ENCODE measurements around the gene TOX3.

DNA sequence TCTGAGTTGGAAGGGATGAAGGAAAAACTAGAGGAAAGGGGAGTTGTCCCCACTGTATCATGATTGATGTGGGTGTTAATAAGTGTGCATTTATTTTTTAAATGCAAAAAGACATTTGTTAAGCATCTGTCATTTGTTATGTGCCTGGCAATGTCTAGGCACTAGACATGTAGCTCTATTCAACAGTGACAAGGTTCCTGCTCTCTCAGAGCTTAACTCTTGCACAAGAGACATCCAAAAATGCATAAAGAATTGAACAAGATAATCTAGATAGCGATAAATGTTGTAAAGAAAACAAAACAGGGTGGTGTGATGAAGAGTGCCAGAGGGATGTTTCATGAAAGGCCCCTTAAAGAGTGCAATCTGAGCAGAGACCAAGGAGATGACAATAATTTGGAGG lies 148.9 kb downstream of the TOX3 start:
- TF ChIP-seq, protein P1, sequence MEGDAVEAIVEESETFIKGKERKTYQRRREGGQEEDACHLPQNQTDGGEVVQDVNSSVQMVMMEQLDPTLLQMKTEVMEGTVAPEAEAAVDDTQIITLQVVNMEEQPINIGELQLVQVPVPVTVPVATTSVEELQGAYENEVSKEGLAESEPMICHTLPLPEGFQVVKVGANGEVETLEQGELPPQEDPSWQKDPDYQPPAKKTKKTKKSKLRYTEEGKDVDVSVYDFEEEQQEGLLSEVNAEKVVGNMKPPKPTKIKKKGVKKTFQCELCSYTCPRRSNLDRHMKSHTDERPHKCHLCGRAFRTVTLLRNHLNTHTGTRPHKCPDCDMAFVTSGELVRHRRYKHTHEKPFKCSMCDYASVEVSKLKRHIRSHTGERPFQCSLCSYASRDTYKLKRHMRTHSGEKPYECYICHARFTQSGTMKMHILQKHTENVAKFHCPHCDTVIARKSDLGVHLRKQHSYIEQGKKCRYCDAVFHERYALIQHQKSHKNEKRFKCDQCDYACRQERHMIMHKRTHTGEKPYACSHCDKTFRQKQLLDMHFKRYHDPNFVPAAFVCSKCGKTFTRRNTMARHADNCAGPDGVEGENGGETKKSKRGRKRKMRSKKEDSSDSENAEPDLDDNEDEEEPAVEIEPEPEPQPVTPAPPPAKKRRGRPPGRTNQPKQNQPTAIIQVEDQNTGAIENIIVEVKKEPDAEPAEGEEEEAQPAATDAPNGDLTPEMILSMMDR (IDR thresholded peaks at IDR 0.05), result no peak
- TF ChIP-seq, protein P2, sequence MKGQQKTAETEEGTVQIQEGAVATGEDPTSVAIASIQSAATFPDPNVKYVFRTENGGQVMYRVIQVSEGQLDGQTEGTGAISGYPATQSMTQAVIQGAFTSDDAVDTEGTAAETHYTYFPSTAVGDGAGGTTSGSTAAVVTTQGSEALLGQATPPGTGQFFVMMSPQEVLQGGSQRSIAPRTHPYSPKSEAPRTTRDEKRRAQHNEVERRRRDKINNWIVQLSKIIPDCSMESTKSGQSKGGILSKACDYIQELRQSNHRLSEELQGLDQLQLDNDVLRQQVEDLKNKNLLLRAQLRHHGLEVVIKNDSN (CRISPR knock-in tag; IDR thresholded peaks at IDR 0.05), result no peak
- TF ChIP-seq ZNF423 (CRISPR knock-in tag; IDR thresholded peaks at IDR 0.05) (no peak), FOXJ3 (CRISPR knock-in tag; IDR thresholded peaks at IDR 0.05; ENCODE audit: borderline replicate concordance) (no peak), ESRRA (CRISPR knock-in tag; IDR thresholded peaks at IDR 0.05; ENCODE audit: borderline replicate concordance) (no peak), GRHL2 (CRISPR knock-in tag; IDR thresholded peaks at IDR 0.05; ENCODE audit: insufficient replicate concordance, severe bottlenecking) (no peak)
- TF ChIP-seq, protein P3, sequence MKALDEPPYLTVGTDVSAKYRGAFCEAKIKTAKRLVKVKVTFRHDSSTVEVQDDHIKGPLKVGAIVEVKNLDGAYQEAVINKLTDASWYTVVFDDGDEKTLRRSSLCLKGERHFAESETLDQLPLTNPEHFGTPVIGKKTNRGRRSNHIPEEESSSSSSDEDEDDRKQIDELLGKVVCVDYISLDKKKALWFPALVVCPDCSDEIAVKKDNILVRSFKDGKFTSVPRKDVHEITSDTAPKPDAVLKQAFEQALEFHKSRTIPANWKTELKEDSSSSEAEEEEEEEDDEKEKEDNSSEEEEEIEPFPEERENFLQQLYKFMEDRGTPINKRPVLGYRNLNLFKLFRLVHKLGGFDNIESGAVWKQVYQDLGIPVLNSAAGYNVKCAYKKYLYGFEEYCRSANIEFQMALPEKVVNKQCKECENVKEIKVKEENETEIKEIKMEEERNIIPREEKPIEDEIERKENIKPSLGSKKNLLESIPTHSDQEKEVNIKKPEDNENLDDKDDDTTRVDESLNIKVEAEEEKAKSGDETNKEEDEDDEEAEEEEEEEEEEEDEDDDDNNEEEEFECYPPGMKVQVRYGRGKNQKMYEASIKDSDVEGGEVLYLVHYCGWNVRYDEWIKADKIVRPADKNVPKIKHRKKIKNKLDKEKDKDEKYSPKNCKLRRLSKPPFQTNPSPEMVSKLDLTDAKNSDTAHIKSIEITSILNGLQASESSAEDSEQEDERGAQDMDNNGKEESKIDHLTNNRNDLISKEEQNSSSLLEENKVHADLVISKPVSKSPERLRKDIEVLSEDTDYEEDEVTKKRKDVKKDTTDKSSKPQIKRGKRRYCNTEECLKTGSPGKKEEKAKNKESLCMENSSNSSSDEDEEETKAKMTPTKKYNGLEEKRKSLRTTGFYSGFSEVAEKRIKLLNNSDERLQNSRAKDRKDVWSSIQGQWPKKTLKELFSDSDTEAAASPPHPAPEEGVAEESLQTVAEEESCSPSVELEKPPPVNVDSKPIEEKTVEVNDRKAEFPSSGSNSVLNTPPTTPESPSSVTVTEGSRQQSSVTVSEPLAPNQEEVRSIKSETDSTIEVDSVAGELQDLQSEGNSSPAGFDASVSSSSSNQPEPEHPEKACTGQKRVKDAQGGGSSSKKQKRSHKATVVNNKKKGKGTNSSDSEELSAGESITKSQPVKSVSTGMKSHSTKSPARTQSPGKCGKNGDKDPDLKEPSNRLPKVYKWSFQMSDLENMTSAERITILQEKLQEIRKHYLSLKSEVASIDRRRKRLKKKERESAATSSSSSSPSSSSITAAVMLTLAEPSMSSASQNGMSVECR (CRISPR knock-in tag; IDR thresholded peaks at IDR 0.05; ENCODE audit: borderline replicate concordance), result no peak
- TF ChIP-seq, protein P4, sequence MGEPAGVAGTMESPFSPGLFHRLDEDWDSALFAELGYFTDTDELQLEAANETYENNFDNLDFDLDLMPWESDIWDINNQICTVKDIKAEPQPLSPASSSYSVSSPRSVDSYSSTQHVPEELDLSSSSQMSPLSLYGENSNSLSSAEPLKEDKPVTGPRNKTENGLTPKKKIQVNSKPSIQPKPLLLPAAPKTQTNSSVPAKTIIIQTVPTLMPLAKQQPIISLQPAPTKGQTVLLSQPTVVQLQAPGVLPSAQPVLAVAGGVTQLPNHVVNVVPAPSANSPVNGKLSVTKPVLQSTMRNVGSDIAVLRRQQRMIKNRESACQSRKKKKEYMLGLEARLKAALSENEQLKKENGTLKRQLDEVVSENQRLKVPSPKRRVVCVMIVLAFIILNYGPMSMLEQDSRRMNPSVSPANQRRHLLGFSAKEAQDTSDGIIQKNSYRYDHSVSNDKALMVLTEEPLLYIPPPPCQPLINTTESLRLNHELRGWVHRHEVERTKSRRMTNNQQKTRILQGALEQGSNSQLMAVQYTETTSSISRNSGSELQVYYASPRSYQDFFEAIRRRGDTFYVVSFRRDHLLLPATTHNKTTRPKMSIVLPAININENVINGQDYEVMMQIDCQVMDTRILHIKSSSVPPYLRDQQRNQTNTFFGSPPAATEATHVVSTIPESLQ (CRISPR knock-in tag; IDR thresholded peaks at IDR 0.05), result no peak
- TF ChIP-seq, protein P5, sequence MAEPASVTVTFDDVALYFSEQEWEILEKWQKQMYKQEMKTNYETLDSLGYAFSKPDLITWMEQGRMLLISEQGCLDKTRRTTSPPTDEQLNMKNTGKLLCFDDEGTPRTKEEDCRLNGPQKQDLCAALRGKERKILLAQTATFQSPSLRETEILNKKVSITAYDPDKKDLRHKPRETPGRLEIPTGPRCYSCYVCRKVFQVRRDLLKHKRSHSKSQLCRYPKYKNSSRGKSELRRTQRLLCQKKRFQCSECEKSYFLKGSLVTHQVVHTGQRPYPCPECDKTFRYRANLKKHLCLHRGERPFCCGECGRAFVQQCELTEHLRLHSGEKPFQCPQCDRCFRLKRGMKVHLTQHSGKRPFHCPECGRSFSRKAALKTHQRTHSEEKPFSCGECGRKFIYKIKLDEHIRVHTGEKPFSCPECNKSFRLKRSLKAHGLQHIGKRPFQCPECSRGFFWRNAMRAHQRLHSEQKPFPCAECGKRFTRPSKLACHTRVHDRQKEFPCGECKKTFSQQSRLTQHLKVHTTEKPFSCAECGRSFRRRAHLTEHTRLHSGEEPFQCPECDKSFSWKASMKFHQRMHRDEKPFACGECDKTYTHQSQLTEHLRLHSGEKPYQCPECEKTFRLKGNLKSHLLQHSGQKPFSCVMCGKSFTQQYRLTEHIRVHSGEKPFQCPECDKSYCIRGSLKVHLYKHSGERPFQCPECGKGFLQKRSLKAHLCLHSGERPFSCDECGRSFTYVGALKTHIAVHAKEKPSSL (CRISPR knock-in tag; conservative IDR thresholded peaks at IDR 0.05), result no peak

Data from WTC11 (cell line).